SW480 (cell line): ENCODE measurements around the gene C9orf78.
A peak's percentile ranks its signal among the peaks of the same experiment; 100 is the strongest.

Experiments used
- DNase-seq: peaks from one replicate; pipeline ENCODE4 v3.0.0-alpha.2; 2016; ENCODE audit warnings: low spot score

The C9orf78 gene, protein sequence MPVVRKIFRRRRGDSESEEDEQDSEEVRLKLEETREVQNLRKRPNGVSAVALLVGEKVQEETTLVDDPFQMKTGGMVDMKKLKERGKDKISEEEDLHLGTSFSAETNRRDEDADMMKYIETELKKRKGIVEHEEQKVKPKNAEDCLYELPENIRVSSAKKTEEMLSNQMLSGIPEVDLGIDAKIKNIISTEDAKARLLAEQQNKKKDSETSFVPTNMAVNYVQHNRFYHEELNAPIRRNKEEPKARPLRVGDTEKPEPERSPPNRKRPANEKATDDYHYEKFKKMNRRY

DNA sequence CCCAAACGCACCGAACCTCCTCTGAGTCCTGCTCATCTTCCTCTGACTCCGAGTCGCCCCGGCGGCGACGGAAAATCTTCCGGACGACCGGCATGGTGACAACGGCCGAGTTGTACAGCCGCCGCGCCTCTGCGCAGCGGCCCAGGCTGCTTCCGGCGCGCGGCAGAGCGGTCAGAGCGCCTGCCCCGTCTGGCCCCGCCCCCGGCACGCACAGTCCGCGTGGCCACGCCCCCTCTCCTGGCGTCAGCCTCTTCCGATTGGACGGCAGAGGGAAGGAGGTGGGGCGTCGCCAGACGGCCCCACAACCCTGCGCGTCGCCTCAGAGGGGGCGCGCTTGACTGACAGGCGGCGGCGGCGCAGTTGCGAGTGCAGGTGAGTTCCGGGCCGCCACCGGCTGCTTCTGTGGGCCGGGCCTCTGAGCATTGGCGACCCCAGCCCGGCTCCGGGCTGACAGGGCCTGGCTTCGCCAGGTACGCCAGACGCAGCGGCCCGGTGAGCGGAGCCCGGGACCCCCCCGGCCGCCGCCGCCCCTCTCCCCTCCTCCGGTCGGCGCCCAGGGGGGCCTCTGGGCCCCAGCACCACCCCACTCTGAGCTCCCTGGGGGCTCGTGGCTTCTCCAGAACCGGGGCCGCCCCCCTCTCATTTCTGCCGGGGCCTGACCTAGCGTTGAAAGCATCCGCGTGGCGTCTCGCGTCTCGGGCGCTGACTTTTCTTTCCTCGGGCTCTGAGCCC, at the start of gene C9orf78, which contains the start of gene USP20:
Gene C9orf78, minus strand, starts transcription at position 148 of the 732 bp plus-strand sequence. Its CDS starts 54 bp downstream, at position 94.
Gene USP20, plus strand, starts transcription at position 331 of the 732 bp plus-strand sequence. CDS start 17,098 bp downstream, outside the sequence.
- DNase-seq = peak; percentile 94

GRCh38 chr9:129884220-129885017, 49.3 kb upstream of the C9orf78 start:
- peak; percentile 79 for DNase-seq

- no peak for DNase-seq
These were observed 46.7 kb upstream of the C9orf78 start for GRCh38 chr9:129881547-129882324.

DNA sequence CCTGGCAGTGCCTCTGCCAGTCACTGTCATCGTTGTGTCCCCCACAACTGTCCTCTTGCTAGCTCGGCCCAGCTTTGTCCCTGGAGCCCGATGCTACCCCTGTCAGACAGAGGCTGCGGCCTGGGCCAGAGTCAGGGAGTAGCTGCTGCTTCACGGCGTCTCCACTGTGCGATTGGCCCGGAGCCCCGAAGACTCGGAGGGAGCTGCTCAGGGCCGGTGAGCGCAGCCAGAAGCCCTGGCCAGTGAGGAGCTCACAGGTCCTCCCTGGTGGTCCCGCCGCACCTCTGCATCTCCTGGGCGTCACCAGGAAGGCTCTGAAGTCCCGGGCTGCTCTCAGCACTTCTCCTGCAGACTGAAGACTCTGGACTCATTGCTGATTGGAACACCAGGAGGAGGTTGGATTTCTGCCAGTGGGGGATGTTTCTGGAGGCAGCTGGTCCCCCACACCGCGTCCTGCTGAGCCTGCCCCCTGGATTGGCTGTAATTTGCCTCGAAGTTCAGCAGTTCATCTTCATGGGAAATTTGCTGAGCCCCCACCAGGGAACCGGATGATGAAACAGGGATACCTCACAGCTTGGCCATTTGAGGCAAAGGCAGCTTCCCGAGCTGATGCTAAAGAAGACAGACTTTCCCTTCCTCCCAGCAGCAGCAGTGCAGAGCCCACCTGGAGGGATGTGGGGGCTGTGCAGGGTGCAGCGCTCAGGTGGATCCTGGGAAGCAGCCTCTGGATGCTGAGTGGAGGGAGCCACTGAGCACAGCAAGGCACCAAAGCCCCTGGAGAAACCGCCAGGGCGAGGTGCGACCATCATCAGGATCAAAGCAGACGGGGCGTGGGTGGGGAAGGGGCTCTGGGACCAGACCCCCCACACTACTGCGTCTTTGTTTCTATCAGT, 45.8 kb upstream of the C9orf78 start:
- no peak for DNase-seq

GRCh38 chr9:129879991-129880653, 45.0 kb upstream of the C9orf78 start:
- DNase-seq = no peak

- no peak for DNase-seq
These were observed 44.1 kb upstream of the C9orf78 start for GRCh38 chr9:129879103-129879699.

GRCh38 chr9:129878291-129878690, 43.2 kb upstream of the C9orf78 start:
- DNase-seq = no peak

DNA sequence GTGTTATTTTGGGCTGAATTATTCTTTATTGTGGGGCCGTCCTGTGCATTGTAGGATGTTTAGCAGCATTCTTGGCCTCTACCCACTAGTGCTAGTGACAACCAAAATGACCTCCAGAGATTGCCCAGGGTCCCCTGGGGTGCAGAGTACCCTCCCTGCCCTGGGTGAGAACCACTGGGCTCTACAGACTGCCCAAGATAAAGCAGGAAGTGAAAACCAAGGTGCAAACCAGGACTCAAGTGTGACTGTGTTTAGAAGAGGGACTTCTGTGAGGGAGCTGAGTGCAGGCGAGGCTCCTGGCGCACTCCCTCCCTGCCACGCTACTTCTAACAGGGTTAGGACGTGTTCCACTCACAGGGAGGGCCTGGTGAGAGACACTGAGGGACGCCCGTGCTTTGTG, 41.7 kb upstream of the C9orf78 start:
- no peak for DNase-seq

GRCh38 chr9:129875687-129876395, 40.8 kb upstream of the C9orf78 start:
- DNase-seq = no peak

DNA sequence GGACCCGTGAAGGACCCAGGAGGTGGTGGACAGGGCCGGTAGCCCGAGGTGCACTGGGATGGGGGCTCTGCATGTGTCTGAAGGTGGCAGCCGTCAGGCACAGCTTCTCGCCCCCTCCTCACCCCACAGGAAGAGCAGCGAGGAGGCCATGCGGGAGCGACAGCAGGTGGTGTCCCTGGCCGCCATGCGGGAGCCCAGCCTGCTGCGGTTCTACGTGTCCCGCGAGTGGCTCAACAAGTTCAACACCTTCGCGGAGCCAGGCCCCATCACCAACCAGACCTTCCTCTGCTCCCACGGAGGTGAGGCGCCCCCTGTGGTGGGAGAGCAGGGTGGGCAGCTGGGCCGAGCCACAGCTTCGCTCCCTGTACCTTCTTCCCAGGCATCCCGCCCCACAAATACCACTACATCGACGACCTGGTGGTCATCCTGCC, 40.1 kb upstream of the C9orf78 start:
- no peak for DNase-seq

GRCh38 chr9:129874261-129875101, 39.4 kb upstream of the C9orf78 start:
- DNase-seq = no peak

DNA sequence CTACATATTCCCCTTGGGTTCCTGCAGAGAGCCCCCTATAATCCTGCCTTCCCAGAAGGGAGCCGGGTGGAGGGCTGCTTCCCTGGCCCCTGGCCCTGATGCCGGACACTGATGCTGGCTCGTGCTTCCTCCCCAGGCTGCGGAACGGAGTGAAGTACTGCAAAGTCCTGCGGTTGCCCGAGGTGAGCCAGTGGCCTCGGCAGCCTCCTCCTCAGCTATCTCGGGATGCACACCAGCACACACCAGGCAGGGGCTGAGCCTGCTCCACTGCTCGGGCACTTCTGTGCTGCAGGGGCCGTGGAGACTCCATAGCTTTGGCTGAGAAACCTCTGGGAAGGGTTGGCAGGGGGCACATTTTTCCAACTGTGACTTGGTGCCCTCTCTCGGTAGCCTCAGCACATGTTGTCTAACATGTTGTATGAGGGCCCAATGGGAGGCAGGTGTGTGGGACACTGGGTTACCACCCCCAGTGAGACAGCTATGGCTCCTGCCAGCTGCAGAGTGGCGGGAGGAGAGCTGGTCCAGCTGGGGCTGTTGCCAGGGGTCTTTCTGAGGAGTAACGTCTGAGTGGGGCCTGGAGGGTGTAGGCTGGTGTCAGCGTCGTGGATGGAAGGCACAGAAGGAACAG, 38.6 kb upstream of the C9orf78 start:
- no peak for DNase-seq

- DNase-seq = no peak
These were observed 36.0 kb upstream of the C9orf78 start for GRCh38 chr9:129871046-129871445.

- no peak for DNase-seq
These were observed 34.8 kb upstream of the C9orf78 start for GRCh38 chr9:129869585-129870501.

- peak; percentile 69 for DNase-seq
These were observed 33.9 kb upstream of the C9orf78 start for GRCh38 chr9:129868872-129869486.
